SK-N-SH (cell line): ENCODE measurements around the gene RAB21. TPM values are rescaled to one million over a fixed set of nuclear protein-coding genes. Genes with fewer than 3 reads are reported as not detected.

Experiments
- CTCF ChIA-PET: fragments of 300-600, 350-600 bp; formaldehyde crosslinking; extraction: SDS; loops from one replicate; lab custom pipeline; 2021; lab: Yijun Ruan, JAX
- POLR2A ChIA-PET: fragments of 350-600 bp; sonication (Branson Sonifier 250); formaldehyde crosslinking; extraction: SDS; loops from one replicate; lab custom pipeline; 2020; ENCODE audit warnings: antibody characterized with exemption, inconsistent platforms; lab: Yijun Ruan, JAX
- DNase-seq: peaks from one replicate; pipeline ENCODE4 v3.0.0; 2012
- H2AFZ ChIP-seq: fragments of 200-600 bp; sonication (generic); 2 replicates; pipeline ENCODE4 v1.8.1; 2016; ENCODE audit warnings: antibody characterized with exemption, mild to moderate bottlenecking, low read depth
- H3F3A ChIP-seq: fragments of 200-600 bp; sonication (generic); replicated peaks from 2 replicates; pipeline ENCODE3; 2016; ENCODE audit warnings: antibody characterized with exemption, mild to moderate bottlenecking; ENCODE audit not compliant: insufficient read depth
- H3K27ac ChIP-seq, 2 experiments: fragments of 200-500 bp in 1 of 2; fragments of 200-600 bp in 1 of 2; sonication (Bioruptor generic) in 1 of 2; sonication (generic), shearing (Covaris generic) in 1 of 2; 2 replicates each; pipeline versions ENCODE4 v1.5.1 to v1.6.1; 2014 to 2016; ENCODE audit warnings: low read depth in 2 of 2, inconsistent platforms in 1 of 2, low read length in 1 of 2, mild to moderate bottlenecking in 1 of 2, mixed read lengths in 1 of 2
- H3K27me3 ChIP-seq: fragments of 200-600 bp; sonication (generic), shearing (Covaris generic); 2 replicates; pipeline ENCODE4 v1.6.1; 2016; ENCODE audit warnings: mixed run types; ENCODE audit not compliant: insufficient read depth
- H3K36me3 ChIP-seq, 2 experiments: fragments of 200-500 bp in 1 of 2; fragments of 200-600 bp in 1 of 2; sonication (Bioruptor generic) in 1 of 2; sonication (generic) in 1 of 2; replicated peaks in 1 of 2; 2 replicates each; pipeline versions ENCODE3 to v1.5.1; 2014 to 2016; ENCODE audit warnings: low read length in 1 of 2, mild to moderate bottlenecking in 1 of 2; ENCODE audit not compliant: insufficient read depth in 2 of 2, control insufficient read depth in 1 of 2
- H3K4me1 ChIP-seq, 2 experiments: fragments of 200-500 bp in 1 of 2; fragments of 200-600 bp in 1 of 2; sonication (Bioruptor generic) in 1 of 2; sonication (generic), shearing (Covaris generic) in 1 of 2; 2 replicates each; pipeline versions ENCODE4 v1.5.1 to v1.6.1; 2014 to 2016; ENCODE audit warnings: low read depth in 1 of 2, low read length in 1 of 2, mixed run types in 1 of 2; ENCODE audit not compliant: insufficient read depth in 2 of 2, control insufficient read depth in 1 of 2
- H3K4me2 ChIP-seq: fragments of 200-600 bp; sonication (generic), shearing (Covaris generic); 2 replicates; pipeline ENCODE4 v1.6.1; 2017; ENCODE audit warnings: mixed run types
- H3K4me3 ChIP-seq, 2 experiments: fragments of 200-500 bp in 1 of 2; fragments of 200-600 bp in 1 of 2; sonication (Bioruptor generic) in 1 of 2; sonication (generic), shearing (Covaris generic) in 1 of 2; 2 replicates each; pipeline versions ENCODE4 v1.5.1 to v1.8.1; 2014 to 2016; ENCODE audit warnings: low read depth in 2 of 2, inconsistent platforms in 1 of 2, low read length in 1 of 2, mild to moderate bottlenecking in 1 of 2, mixed read lengths in 1 of 2, moderate library complexity in 1 of 2
- H3K79me2 ChIP-seq: fragments of 200-600 bp; sonication (generic); 2 replicates; pipeline ENCODE4 v1.8.1; 2017; ENCODE audit warnings: mild to moderate bottlenecking; ENCODE audit not compliant: insufficient read depth
- H3K9ac ChIP-seq: fragments of 200-600 bp; sonication (generic); 2 replicates; pipeline ENCODE4 v1.6.1; 2017; ENCODE audit warnings: mixed run types
- H3K9me2 ChIP-seq: fragments of 200-600 bp; sonication (generic); 2 replicates; pipeline ENCODE4 v1.6.1; 2017; ENCODE audit warnings: mixed run types
- H3K9me3 ChIP-seq: fragments of 200-600 bp; sonication (generic); 2 replicates; pipeline ENCODE4 v1.6.1; 2017; ENCODE audit warnings: mixed run types, mild to moderate bottlenecking, moderate library complexity
- H4K20me1 ChIP-seq: fragments of 200-600 bp; sonication (generic); 2 replicates; pipeline ENCODE4 v1.6.1; 2017; ENCODE audit warnings: mild to moderate bottlenecking, mixed run types; ENCODE audit not compliant: insufficient read depth
- ELF1 ChIP-seq: IDR thresholded peaks from 2 replicates; pipeline ENCODE4 v1.4.0; 2012
- FOSL2 ChIP-seq: IDR thresholded peaks from 2 replicates; pipeline ENCODE4 v1.4.0; 2012; ENCODE audit warnings: low read depth, mild to moderate bottlenecking, moderate library complexity, borderline replicate concordance
- JUND ChIP-seq: IDR thresholded peaks from 2 replicates; pipeline ENCODE4 v1.4.0; 2012
- MAX ChIP-seq: IDR thresholded peaks from 2 replicates; pipeline ENCODE4 v1.4.0; 2012; ENCODE audit warnings: low read depth
- MEF2A ChIP-seq: IDR thresholded peaks from 2 replicates; pipeline ENCODE4 v1.4.0; 2012; ENCODE audit warnings: low read depth, borderline replicate concordance
- MXI1 ChIP-seq: IDR thresholded peaks from 2 replicates; pipeline ENCODE4 v1.6.1; 2012; ENCODE audit warnings: mild to moderate bottlenecking, low read depth, low read length, improper control_type of control experiment
- PBX3 ChIP-seq: IDR thresholded peaks from 2 replicates; pipeline ENCODE4; 2012
- POLR2AphosphoS5 ChIP-seq: IDR thresholded peaks from 2 replicates; pipeline ENCODE4 v1.6.1; 2012; ENCODE audit warnings: low read depth, low read length
- RCOR1 ChIP-seq: fragments of 150-350 bp; IDR thresholded peaks from 2 replicates; pipeline ENCODE4 v1.6.1; 2017; ENCODE audit warnings: antibody characterized with exemption, low read length
- RFX5 ChIP-seq: IDR thresholded peaks from 2 replicates; pipeline ENCODE4 v1.6.1; 2012; ENCODE audit warnings: mild to moderate bottlenecking, improper control_type of control experiment, low read length
- TAF1 ChIP-seq: IDR thresholded peaks from 2 replicates; pipeline ENCODE4 v1.6.1; 2012; ENCODE audit warnings: low read depth, mild to moderate bottlenecking, low read length, moderate library complexity, borderline replicate concordance
- USF1 ChIP-seq: IDR thresholded peaks from 2 replicates; pipeline ENCODE4 v1.4.0; 2012; ENCODE audit warnings: low read depth, borderline replicate concordance
- YY1 ChIP-seq: IDR thresholded peaks from 2 replicates; pipeline ENCODE4 v1.4.0; 2012; ENCODE audit warnings: low read depth, mild to moderate bottlenecking
- WGBS: methylation state at CpG from one replicate; pipeline ENCODE4 v1.1.6; 2017; ENCODE audit warnings: low lambda C conversion rate; 5-methylcytosine and 5-hydroxymethylcytosine counted together
- polyA plus RNA-seq, 3 experiments: library from polyadenylated mRNA; depleted of rRNA; stranded (reverse); fragments of >200 nt; gene quantifications; 2 replicates each; pipeline ENCODE4 v1.2.3, GENCODE V29; 2012
- TF ChIP-seq, protein P1 (sequence below): fragments of 150-350 bp; IDR thresholded peaks from 2 replicates; pipeline ENCODE4 v1.6.1; 2017; ENCODE audit warnings: antibody characterized with exemption, low read length, low read depth, borderline replicate concordance
- TF ChIP-seq, protein P2 (sequence below): IDR thresholded peaks from 2 replicates; pipeline ENCODE4 v1.6.1; 2012; ENCODE audit warnings: mild to moderate bottlenecking, low read depth, low read length, moderate library complexity

The RAB21 gene
- polyA plus RNA-seq, 1 of the 3 experiments (the other 2 are of a cell fraction) = 6.5 TPM

DNA sequence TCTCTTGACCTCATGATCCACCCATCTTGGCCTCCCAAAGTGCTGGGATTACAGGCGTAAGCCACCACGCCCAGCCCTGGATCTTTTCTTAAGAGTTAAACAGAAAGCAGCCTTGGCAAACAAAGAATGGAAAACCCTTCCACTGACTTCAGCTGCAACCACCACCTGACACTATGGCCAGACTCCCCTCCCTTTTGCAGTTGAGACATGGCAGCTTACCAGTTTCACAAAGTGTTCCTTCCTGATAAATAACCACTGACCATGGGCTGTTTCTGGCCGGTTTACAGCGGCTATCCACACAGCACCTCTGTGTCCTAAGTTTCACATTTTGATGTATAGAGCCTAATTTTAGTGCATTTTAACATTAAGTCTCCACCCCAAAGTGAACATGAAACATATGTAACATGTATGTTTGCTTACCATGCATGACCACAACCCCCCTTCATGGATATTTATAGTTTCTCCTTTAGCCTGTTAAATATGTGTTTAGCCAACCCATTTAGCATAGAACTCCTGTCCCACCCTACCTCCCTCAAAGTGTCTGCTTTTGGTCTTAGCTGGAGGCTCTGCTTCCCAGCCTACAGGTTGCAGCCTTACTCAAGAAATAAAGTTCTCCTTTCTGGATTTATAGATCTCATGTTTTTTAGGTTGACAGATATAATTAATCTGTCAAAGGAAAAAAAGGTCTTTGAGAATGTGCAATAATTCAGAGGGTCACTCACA lies 32.7 kb upstream of the RAB21 start:
- no peaks in the 10 kb centered on the region for H3K79me2 ChIP-seq
- POLR2A ChIA-PET = no interaction called here
- H3K27ac ChIP-seq = no peak overlapping the region
- no peak overlapping the region for H3K9ac ChIP-seq
- H3K9me3 ChIP-seq = no peaks in the 10 kb centered on the region
- 100% methylated on average over 4 of the region's 4 CpGs for WGBS
- no peak for DNase-seq
- H3K9me2 ChIP-seq = no peaks in the 10 kb centered on the region
- no peaks in the 10 kb centered on the region for H3K27me3 ChIP-seq
- no peak for TF ChIP-seq ELF1
- no peak for TF ChIP-seq FOSL2
- TF ChIP-seq PBX3 = no peak
- no peak for TF ChIP-seq POLR2AphosphoS5
- TF ChIP-seq RCOR1 = no peak
- TF ChIP-seq TAF1 = no peak
- no peak for TF ChIP-seq JUND
- TF ChIP-seq RFX5 = no peak
- no peaks in the 10 kb centered on the region for H4K20me1 ChIP-seq
- no peaks in the 10 kb centered on the region for H3K36me3 ChIP-seq
- no peaks in the 10 kb centered on the region for H3F3A ChIP-seq
- H3K4me3 ChIP-seq = no peak overlapping the region
- H3K4me1 ChIP-seq = no peaks in the 10 kb centered on the region
- CTCF ChIA-PET = no interaction called here
- H2AFZ ChIP-seq = no peak overlapping the region
- no peak overlapping the region for H3K4me2 ChIP-seq

DNA sequence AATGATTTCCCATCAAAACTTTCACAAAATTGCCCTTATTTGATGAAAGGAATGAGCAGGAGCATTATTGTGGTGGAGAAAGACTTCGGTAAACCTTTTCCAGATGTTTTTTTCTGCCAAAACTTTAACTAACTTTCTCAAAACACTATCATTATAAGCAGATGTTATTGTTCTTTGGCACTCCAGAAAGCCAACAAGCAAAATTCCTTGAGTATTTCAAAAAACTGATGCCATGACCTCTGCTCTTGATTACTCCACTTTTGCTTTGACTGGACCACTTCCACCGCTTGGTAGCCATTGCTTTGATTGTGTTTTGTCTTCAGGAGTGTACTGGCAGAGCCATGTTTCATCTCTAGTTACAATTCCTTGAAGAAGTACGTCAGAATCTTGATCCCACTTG lies 29.7 kb upstream of the RAB21 start:
- CTCF ChIA-PET = interaction anchor here (1.3 to 2.3 kb wide), 2 partner anchors 11 to 22 kb away, joined by 3 to 6 read pairs; no protein-coding TSS in a partner anchor
- no peak for DNase-seq

DNA sequence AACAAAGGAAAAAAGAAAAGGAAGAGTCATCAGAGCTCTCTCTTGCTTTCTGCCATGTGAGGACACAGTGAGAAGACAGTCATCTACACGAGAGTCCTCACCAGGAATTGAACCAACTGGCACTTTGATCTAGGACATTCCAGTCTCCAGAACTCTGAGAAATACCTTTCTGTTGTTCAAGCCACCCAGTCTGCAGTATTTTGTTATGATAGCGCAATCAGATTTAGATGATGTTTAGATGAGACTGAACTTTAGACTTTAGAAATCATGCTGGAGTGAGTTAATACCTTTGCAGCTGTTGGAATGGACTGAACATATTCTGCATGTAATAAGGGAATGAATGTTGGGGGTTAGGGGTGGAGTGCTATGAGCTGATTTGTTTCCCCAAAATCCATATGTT lies 28.1 kb upstream of the RAB21 start:
- Histone ChIP-seq H3K4me3 (no peak overlapping the region), H3K27me3 (no peaks in the 10 kb centered on the region), H3K9ac (no peak overlapping the region), H3F3A (peaks cover 4% of the 10 kb centered on the region), H3K4me2 (no peak overlapping the region), H2AFZ (no peak overlapping the region), H3K9me2 (no peaks in the 10 kb centered on the region), H3K9me3 (no peaks in the 10 kb centered on the region), H3K27ac (no peak overlapping the region), H3K36me3 (no peaks in the 10 kb centered on the region), H3K79me2 (no peaks in the 10 kb centered on the region), H3K4me1 (no peaks in the 10 kb centered on the region), H4K20me1 (no peaks in the 10 kb centered on the region)
- ChIA-PET POLR2A (no interaction called here), CTCF (no interaction called here)
- 69% methylated on average over 2 of the region's 2 CpGs for WGBS
- DNase-seq = no peak
- no peak for TF ChIP-seq MAX
- TF ChIP-seq, protein P1, sequence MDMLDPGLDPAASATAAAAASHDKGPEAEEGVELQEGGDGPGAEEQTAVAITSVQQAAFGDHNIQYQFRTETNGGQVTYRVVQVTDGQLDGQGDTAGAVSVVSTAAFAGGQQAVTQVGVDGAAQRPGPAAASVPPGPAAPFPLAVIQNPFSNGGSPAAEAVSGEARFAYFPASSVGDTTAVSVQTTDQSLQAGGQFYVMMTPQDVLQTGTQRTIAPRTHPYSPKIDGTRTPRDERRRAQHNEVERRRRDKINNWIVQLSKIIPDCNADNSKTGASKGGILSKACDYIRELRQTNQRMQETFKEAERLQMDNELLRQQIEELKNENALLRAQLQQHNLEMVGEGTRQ = no peak
- TF ChIP-seq MXI1 = no peak
- TF ChIP-seq USF1 = no peak
- TF ChIP-seq POLR2AphosphoS5 = no peak
- no peak for TF ChIP-seq TAF1
- TF ChIP-seq, protein P2, sequence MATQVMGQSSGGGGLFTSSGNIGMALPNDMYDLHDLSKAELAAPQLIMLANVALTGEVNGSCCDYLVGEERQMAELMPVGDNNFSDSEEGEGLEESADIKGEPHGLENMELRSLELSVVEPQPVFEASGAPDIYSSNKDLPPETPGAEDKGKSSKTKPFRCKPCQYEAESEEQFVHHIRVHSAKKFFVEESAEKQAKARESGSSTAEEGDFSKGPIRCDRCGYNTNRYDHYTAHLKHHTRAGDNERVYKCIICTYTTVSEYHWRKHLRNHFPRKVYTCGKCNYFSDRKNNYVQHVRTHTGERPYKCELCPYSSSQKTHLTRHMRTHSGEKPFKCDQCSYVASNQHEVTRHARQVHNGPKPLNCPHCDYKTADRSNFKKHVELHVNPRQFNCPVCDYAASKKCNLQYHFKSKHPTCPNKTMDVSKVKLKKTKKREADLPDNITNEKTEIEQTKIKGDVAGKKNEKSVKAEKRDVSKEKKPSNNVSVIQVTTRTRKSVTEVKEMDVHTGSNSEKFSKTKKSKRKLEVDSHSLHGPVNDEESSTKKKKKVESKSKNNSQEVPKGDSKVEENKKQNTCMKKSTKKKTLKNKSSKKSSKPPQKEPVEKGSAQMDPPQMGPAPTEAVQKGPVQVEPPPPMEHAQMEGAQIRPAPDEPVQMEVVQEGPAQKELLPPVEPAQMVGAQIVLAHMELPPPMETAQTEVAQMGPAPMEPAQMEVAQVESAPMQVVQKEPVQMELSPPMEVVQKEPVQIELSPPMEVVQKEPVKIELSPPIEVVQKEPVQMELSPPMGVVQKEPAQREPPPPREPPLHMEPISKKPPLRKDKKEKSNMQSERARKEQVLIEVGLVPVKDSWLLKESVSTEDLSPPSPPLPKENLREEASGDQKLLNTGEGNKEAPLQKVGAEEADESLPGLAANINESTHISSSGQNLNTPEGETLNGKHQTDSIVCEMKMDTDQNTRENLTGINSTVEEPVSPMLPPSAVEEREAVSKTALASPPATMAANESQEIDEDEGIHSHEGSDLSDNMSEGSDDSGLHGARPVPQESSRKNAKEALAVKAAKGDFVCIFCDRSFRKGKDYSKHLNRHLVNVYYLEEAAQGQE = no peak
- TF ChIP-seq MEF2A = no peak

More for the DNA sequence above, 29.7 kb upstream of the RAB21 start:
- no peaks in the 10 kb centered on the region for H3K4me1 ChIP-seq
- H3K9me3 ChIP-seq = no peaks in the 10 kb centered on the region
- H3F3A ChIP-seq = peaks cover 4% of the 10 kb centered on the region
- H3K27me3 ChIP-seq = no peaks in the 10 kb centered on the region
- no peak overlapping the region for H3K27ac ChIP-seq
- H3K36me3 ChIP-seq = no peaks in the 10 kb centered on the region
- POLR2A ChIA-PET = no interaction called here
- no peaks in the 10 kb centered on the region for H3K79me2 ChIP-seq
- no peak overlapping the region for H2AFZ ChIP-seq
- H3K9ac ChIP-seq = no peak overlapping the region
- no peaks in the 10 kb centered on the region for H4K20me1 ChIP-seq
- TF ChIP-seq YY1 = no peak
- no peaks in the 10 kb centered on the region for H3K9me2 ChIP-seq
- 55% methylated on average over 3 of the region's 3 CpGs for WGBS
- no peak overlapping the region for H3K4me2 ChIP-seq
- H3K4me3 ChIP-seq = no peak overlapping the region
